Progenitor cell of endocrine pancreas (in vitro differentiated cells): ENCODE data around the gene SLC16A3. TPM values are rescaled to one million over a fixed set of nuclear protein-coding genes. Genes with fewer than 3 reads are reported as not detected.

Experiments
- DNase-seq: peaks from one replicate; pipeline ENCODE4 v3.0.0; 2021; ENCODE audit warnings: low spot score; ENCODE audit not compliant: unreplicated experiment
- H3K27ac Mint-ChIP-seq: 2 replicates; pipeline ENCODE4 v1.8.0; 2021; ENCODE audit warnings: mild to moderate bottlenecking, moderate library complexity, mixed read lengths
- H3K27me3 Mint-ChIP-seq: 2 replicates; pipeline ENCODE4 v1.8.0; 2021; ENCODE audit warnings: mixed read lengths
- H3K36me3 Mint-ChIP-seq: 2 replicates; pipeline ENCODE4 v1.8.0; 2022; ENCODE audit warnings: mixed read lengths; ENCODE audit not compliant: insufficient read depth
- H3K4me1 Mint-ChIP-seq: 2 replicates; pipeline ENCODE4 v1.8.0; 2021; ENCODE audit warnings: low read depth, mixed read lengths
- H3K4me3 Mint-ChIP-seq: 2 replicates; pipeline ENCODE4 v1.8.0; 2021; ENCODE audit warnings: low read depth, mild to moderate bottlenecking, moderate library complexity, mixed read lengths
- H3K9me3 Mint-ChIP-seq: 2 replicates; pipeline ENCODE4 v1.8.0; 2021; ENCODE audit warnings: low read depth, mixed read lengths
- CTCF ChIP-seq: fragments of 200-600 bp; sonication (generic); IDR thresholded peaks from one replicate; pipeline ENCODE4 v1.5.0; 2021; ENCODE audit warnings: antibody characterized with exemption, mild to moderate bottlenecking; ENCODE audit not compliant: unreplicated experiment
- microRNA-seq: library from miRNA; unstranded; fragments of <30 nt; microRNA quantifications from one replicate; pipeline ENCODE4 v1.1.0, GENCODE V29; 2020; ENCODE audit warnings: borderline number of aligned reads; ENCODE audit not compliant: unreplicated experiment
- total RNA-seq: library from RNA; stranded (reverse); gene quantifications from 2 replicates; pipeline ENCODE4 v1.2.1, GENCODE V29; 2021

SLC16A3 gene
- total RNA-seq, 1 donor from 2014 or later = 5.4 TPM

GRCh38 chr17:82283208-82283749, 54.4 kb downstream of the SLC16A3 start:
- H3K36me3 Mint-ChIP-seq = no peaks in the 10 kb centered on the region

GRCh38 chr17:82285141-82285540, 56.3 kb downstream of the SLC16A3 start:
- TF ChIP-seq CTCF = no peak
- DNase-seq = no peak
- H3K4me3 Mint-ChIP-seq = no peak overlapping the region
- no peaks in the 10 kb centered on the region for H3K36me3 Mint-ChIP-seq
- H3K4me1 Mint-ChIP-seq = peaks cover 8% of the 10 kb centered on the region
- H3K27ac Mint-ChIP-seq = no peak overlapping the region
- H3K27me3 Mint-ChIP-seq = peaks cover 15% of the 10 kb centered on the region
- no peaks in the 10 kb centered on the region for H3K9me3 Mint-ChIP-seq

More at GRCh38 chr17:82283208-82283749, 54.4 kb downstream of the SLC16A3 start:
- H3K9me3 Mint-ChIP-seq = no peaks in the 10 kb centered on the region
- no peak for DNase-seq
- H3K4me1 Mint-ChIP-seq = peaks cover 9% of the 10 kb centered on the region
- no peak for TF ChIP-seq CTCF
- no peak overlapping the region for H3K27ac Mint-ChIP-seq
- H3K4me3 Mint-ChIP-seq = no peak overlapping the region
- peaks cover 15% of the 10 kb centered on the region for H3K27me3 Mint-ChIP-seq

GRCh38 chr17:82287013-82287867, 58.4 kb downstream of the SLC16A3 start:
- H3K4me3 Mint-ChIP-seq = no peak overlapping the region
- peaks cover 12% of the 10 kb centered on the region for H3K4me1 Mint-ChIP-seq

GRCh38 chr17:82287868-82288801, 59.3 kb downstream of the SLC16A3 start:
- no peak overlapping the region for H3K4me3 Mint-ChIP-seq
- H3K4me1 Mint-ChIP-seq = peaks cover 12% of the 10 kb centered on the region
- H3K9me3 Mint-ChIP-seq = no peaks in the 10 kb centered on the region
- TF ChIP-seq CTCF = no peak
- H3K27ac Mint-ChIP-seq = peak overlapping the region; percentile 37
- DNase-seq = no peak
- no peaks in the 10 kb centered on the region for H3K36me3 Mint-ChIP-seq
- H3K27me3 Mint-ChIP-seq = peaks cover 11% of the 10 kb centered on the region

More at GRCh38 chr17:82287013-82287867, 58.4 kb downstream of the SLC16A3 start:
- TF ChIP-seq CTCF = no peak
- DNase-seq = no peak
- peaks cover 11% of the 10 kb centered on the region for H3K27me3 Mint-ChIP-seq
- H3K9me3 Mint-ChIP-seq = no peaks in the 10 kb centered on the region
- peak overlapping the region; percentile 37 for H3K27ac Mint-ChIP-seq
- no peaks in the 10 kb centered on the region for H3K36me3 Mint-ChIP-seq

Small RNAs within 50 kb of the gene (microRNA-seq; reads per million reads assigned to microRNA genes)
- gene MIR6787 = not detected

Other genes with a start within 250 kb of the SLC16A3 start
- 64.1 and 66.2 TPM in 2 replicates for gene CENPX, start 206.2 kb upstream of the SLC16A3 start, total RNA-seq
- gene LRRC45, start 205.7 kb upstream of the SLC16A3 start, total RNA-seq = 39.4 and 43.7 TPM in 2 replicates
- 25.2 and 26.2 TPM in 2 replicates for gene RAC3, start 197.4 kb upstream of the SLC16A3 start, total RNA-seq
- gene DCXR, start 191.3 kb upstream of the SLC16A3 start, total RNA-seq = 72.2 and 77.6 TPM in 2 replicates
- gene RFNG, start 177.2 kb upstream of the SLC16A3 start, total RNA-seq = 60.1 and 65.5 TPM in 2 replicates
- 134 and 137 TPM in 2 replicates for gene GPS1, start 177.1 kb upstream of the SLC16A3 start, total RNA-seq
- gene DUS1L, start 163.2 kb upstream of the SLC16A3 start, total RNA-seq = 85.2 and 93.8 TPM in 2 replicates
- gene FASN, start 130.8 kb upstream of the SLC16A3 start, total RNA-seq = 303 and 308 TPM in 2 replicates
- 79.0 and 79.3 TPM in 2 replicates for gene CCDC57, start 16.2 kb upstream of the SLC16A3 start, total RNA-seq
- gene CSNK1D, start 44.7 kb downstream of the SLC16A3 start, total RNA-seq = 224 and 227 TPM in 2 replicates
- gene CD7, start 88.6 kb downstream of the SLC16A3 start, total RNA-seq = 0.31 and 0.46 TPM in 2 replicates
- gene SECTM1, start 104.7 kb downstream of the SLC16A3 start, total RNA-seq = not detected in 2 replicates
- 0.24 TPM in 1 of 2 replicates, not detected in the other for gene TEX19, start 130.2 kb downstream of the SLC16A3 start, total RNA-seq
- gene UTS2R, start 142.7 kb downstream of the SLC16A3 start, total RNA-seq = 0.22 TPM in 2 replicates
- gene HEXD, start 189.3 kb downstream of the SLC16A3 start, total RNA-seq = 76.7 and 86.4 TPM in 2 replicates
- gene OGFOD3, start 189.5 kb downstream of the SLC16A3 start, total RNA-seq = 31.3 and 31.4 TPM in 2 replicates
- gene CYBC1, start 221.7 kb downstream of the SLC16A3 start, total RNA-seq = 109 and 117 TPM in 2 replicates
- gene NARF, start 229.7 kb downstream of the SLC16A3 start, total RNA-seq = 86.9 and 94.0 TPM in 2 replicates